Gastroesophageal sphincter (tissue), 4 donors: ENCODE results near the gene MS4A10. TPM values are rescaled to one million over a fixed set of nuclear protein-coding genes. Genes with fewer than 3 reads are reported as not detected.

Experiments used
- ATAC-seq: fragments of 150-250 bp; one replicate; pipeline ENCODE4 v1.9.1; 2016; ENCODE audit warnings: mild to moderate bottlenecking, moderate library complexity
- H3K27ac ChIP-seq, 4 donors: fragments of 200-600 bp; sonication (generic) in 3 of 4; 1 replicate in 3 of 4; 2 replicates in 1 of 4; pipeline ENCODE4 v1.5.1; 2016 to 2019
- H3K27me3 ChIP-seq: fragments of 200-600 bp; sonication (generic); one replicate; pipeline ENCODE4 v1.5.1; 2019
- H3K36me3 ChIP-seq, 2 donors: fragments of 200-600 bp; sonication (generic); one replicate each; pipeline ENCODE4 v1.5.1; 2019; ENCODE audit warnings: control low read depth in 1 of 2
- H3K4me1 ChIP-seq, 3 donors: fragments of 200-600 bp; sonication (generic); 1 replicate in 2 of 3; 2 replicates in 1 of 3; pipeline ENCODE4 v1.5.1; 2016 to 2019; ENCODE audit warnings: control low read depth in 2 of 3
- H3K4me3 ChIP-seq, 2 donors: fragments of 200-600 bp; sonication (generic); one replicate each; pipeline ENCODE4 v1.5.1; 2019; ENCODE audit warnings: mild to moderate bottlenecking in 1 of 2, moderate library complexity in 1 of 2
- H3K9me3 ChIP-seq, 3 donors: fragments of 200-600 bp; sonication (generic); one replicate each; pipeline ENCODE4 v1.5.1; 2017 to 2019; ENCODE audit warnings: control low read depth in 2 of 3
- EP300 ChIP-seq: sonication (generic); formaldehyde crosslinking; IDR thresholded peaks from one replicate; pipeline ENCODE4 v1.6.1; 2017; ENCODE audit warnings: antibody characterized with exemption, mild to moderate bottlenecking
- POLR2A ChIP-seq, 2 donors: fragments of 450-650 bp; IDR thresholded peaks; one replicate each; pipeline ENCODE4 v1.6.1; 2017; ENCODE audit warnings: antibody characterized with exemption in 2 of 2, mild to moderate bottlenecking in 2 of 2, moderate library complexity in 1 of 2
- POLR2AphosphoS5 ChIP-seq: sonication (generic); formaldehyde crosslinking; IDR thresholded peaks from one replicate; pipeline ENCODE4 v1.6.1; 2017; ENCODE audit warnings: antibody characterized with exemption
- WGBS, 2 donors: methylation state at CpG; one replicate each; pipeline ENCODE4 v1.1.5; 2018; ENCODE audit warnings: low coverage in 1 of 2; 5-methylcytosine and 5-hydroxymethylcytosine counted together
- total RNA-seq, 4 donors: library from RNA; depleted of rRNA; stranded (reverse); fragments of >200 nt; gene quantifications; one replicate each; pipeline ENCODE4 v1.1.0, GENCODE V29; 2016
- TF ChIP-seq, protein P1 (sequence below), 4 experiments: fragments of 200-600 bp in 2 of 4; fragments of 450-650 bp in 2 of 4; sonication (generic) in 1 of 4; IDR thresholded peaks; one replicate each; pipeline ENCODE4 v1.5.1; 2017 to 2019; ENCODE audit warnings: antibody characterized with exemption in 4 of 4, mild to moderate bottlenecking in 2 of 4, moderate library complexity in 2 of 4

Gene MS4A10
- total RNA-seq, 4 donors from 2014 or later: not detected

DNA sequence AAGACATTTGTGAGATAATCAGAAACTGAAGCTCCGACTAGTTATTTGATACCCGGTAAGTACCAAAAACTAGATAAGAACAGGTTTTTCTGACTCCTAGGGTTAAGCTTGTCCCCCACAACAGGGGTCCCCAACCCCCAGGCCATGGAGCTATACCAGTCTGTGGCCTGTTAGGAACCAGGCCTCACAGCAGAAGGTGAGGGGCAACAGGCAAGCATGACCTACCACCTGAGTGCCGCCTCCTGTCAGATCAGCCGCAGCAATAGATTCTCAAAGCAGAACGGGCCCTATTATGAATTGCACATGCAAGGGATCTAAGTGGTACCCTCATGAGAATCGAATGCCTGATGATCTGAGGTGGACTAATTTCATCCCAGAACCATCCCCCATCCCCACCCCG lies 1.2 kb upstream of the MS4A10 start:
- Histone ChIP-seq H3K27ac (no peak overlapping the region), H3K36me3 (no peaks in the 10 kb centered on the region), H3K4me3 (no peak overlapping the region), H3K9me3 (no peaks in the 10 kb centered on the region), H3K4me1 (peaks cover 2 to 31% (median 9%) of the 10 kb centered on the region in 3 donors), H3K27me3 (no peaks in the 10 kb centered on the region)
- TF ChIP-seq POLR2A (IDR thresholded peaks at IDR 0.05): no peak
- TF ChIP-seq EP300: no peak
- TF ChIP-seq, protein P1, sequence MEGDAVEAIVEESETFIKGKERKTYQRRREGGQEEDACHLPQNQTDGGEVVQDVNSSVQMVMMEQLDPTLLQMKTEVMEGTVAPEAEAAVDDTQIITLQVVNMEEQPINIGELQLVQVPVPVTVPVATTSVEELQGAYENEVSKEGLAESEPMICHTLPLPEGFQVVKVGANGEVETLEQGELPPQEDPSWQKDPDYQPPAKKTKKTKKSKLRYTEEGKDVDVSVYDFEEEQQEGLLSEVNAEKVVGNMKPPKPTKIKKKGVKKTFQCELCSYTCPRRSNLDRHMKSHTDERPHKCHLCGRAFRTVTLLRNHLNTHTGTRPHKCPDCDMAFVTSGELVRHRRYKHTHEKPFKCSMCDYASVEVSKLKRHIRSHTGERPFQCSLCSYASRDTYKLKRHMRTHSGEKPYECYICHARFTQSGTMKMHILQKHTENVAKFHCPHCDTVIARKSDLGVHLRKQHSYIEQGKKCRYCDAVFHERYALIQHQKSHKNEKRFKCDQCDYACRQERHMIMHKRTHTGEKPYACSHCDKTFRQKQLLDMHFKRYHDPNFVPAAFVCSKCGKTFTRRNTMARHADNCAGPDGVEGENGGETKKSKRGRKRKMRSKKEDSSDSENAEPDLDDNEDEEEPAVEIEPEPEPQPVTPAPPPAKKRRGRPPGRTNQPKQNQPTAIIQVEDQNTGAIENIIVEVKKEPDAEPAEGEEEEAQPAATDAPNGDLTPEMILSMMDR (IDR thresholded peaks at IDR 0.05): no peak
- no peak for TF ChIP-seq POLR2AphosphoS5
- no peak for ATAC-seq
- WGBS, 2 donors: 92 to 100% methylated on average over 1 to 2 of the region's 7 CpGs

DNA sequence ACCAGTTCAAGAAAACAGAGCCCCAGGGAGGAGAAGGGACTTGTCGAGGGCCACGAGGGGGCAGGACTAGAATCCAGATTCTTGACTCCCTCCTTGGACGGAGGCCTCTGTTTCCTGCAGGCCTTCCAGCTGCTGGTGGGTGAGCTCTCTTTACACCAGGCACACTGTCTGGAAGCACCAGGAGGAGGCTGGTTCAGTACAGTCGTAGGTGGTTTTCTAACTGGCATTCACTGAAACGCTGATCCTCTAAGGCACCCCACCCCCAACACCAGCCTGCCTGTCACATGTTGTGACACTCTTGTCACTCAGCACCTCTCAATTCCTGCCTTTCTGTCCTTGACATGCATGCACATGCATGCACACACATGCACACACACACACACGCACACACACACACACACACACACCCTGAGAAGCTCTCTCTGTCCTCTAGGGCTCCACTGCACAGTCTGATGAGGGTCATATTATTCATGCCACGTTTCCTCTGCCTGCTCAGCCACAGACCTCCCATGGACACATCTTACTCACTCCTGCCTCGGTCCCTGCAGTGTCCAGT lies 751 bp downstream of the MS4A10 start:
- H3K36me3 ChIP-seq: no peaks in the 10 kb centered on the region
- no peak for TF ChIP-seq EP300
- TF ChIP-seq, protein P1 (IDR thresholded peaks at IDR 0.05): no peak
- TF ChIP-seq POLR2AphosphoS5: no peak
- TF ChIP-seq POLR2A (IDR thresholded peaks at IDR 0.05): no peak
- no peaks in the 10 kb centered on the region for H3K9me3 ChIP-seq
- H3K27ac ChIP-seq: no peak overlapping the region
- 47% methylated on average over 7 of the region's 8 CpGs; no CpG with 5 or more reads in 1 of the 2 donors for WGBS, 2 donors
- ATAC-seq: no peak
- H3K4me1 ChIP-seq: peaks cover 2 to 31% (median 9%) of the 10 kb centered on the region in 3 donors
- H3K4me3 ChIP-seq: no peak overlapping the region
- H3K27me3 ChIP-seq: no peaks in the 10 kb centered on the region

DNA sequence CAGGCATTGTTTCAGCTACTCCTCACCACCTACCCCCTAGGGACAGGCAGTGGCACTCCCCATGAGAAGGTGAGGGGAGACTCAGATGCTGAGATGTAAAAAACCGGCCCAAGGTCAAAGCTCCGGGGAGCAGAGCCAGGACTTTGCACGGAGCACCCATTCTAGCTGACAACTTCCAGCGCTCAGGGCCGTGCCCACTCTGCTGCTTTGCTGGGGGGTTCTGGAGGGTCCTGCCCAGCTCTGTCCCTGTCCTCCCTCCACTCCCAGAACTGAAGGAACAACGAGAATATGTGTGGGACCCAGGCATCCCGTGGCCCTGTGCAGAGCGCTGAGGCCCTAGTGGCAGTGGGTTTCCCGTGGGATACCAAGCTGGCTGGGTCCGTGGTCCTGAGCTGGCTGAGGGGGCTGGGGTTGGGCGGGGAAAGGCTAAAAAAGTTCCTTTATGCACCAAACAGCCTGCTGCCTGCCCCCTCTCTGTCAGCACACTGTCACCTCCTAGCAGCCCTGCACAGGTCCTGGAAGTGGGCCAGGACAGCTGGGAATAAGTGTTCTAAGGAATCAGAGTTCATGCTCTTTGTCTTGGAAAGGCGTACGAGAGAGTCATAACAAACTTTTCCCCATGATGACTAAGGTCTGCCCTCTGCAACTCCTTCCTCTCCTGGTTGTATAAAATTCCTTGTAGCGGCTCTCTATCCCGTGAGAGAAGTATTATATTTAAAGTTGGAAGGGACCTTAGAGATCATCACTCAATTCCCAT lies 1.9 kb downstream of the MS4A10 start:
- Histone ChIP-seq H3K36me3 (no peaks in the 10 kb centered on the region), H3K4me1 (peaks cover 2 to 31% (median 9%) of the 10 kb centered on the region in 3 donors), H3K27ac (peak overlapping the region in 2 of 4 donors; percentile 46 to 57), H3K27me3 (no peaks in the 10 kb centered on the region), H3K9me3 (no peaks in the 10 kb centered on the region), H3K4me3 (no peak overlapping the region)
- ATAC-seq: peak; percentile 73
- no peak for TF ChIP-seq EP300
- TF ChIP-seq POLR2AphosphoS5: peak; percentile 74
- WGBS, 2 donors: 24% methylated on average over 8 of the region's 15 CpGs; no CpG with 5 or more reads in 1 of the 2 donors

DNA sequence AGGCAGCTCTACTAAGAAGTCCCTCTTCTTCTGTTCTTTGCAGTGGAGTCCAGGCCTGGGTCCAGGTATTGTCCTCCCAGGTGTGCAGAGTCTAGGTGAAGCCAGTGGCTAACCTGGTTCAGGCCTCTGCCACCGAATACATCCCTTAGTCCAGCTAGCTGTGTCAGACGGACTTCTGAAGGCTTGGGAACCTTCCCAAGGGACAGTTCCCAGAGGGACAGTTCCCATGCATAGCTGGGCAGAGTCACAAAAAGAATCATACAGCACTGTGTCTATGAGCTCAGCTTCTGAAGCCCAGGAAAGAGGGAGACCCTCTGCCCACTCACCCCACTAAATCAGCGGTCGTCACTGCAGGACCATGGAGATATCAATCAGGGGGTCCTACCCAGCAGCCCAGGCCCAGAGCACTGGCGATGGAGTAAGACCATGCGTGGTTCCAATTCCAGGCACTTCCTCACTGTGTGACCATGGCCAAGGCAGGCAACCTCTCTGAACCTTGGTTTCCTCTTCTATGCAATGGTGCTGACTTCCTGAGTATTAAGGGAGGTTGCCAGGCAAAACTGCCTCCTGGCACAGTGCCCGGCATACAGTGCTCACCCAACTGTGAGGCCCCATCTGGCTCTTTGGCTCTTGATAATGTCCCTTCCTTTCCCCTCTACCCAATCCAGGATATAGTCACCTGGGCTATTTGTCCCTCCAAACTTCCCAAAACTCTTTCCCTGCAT lies 3.4 kb downstream of the MS4A10 start:
- Histone ChIP-seq H3K27ac (no peak overlapping the region), H3K9me3 (no peaks in the 10 kb centered on the region), H3K4me1 (peaks cover 2 to 31% (median 9%) of the 10 kb centered on the region in 3 donors), H3K4me3 (no peak overlapping the region), H3K36me3 (no peaks in the 10 kb centered on the region), H3K27me3 (no peaks in the 10 kb centered on the region)
- TF ChIP-seq, protein P1 (IDR thresholded peaks at IDR 0.05): no peak
- TF ChIP-seq POLR2A (IDR thresholded peaks at IDR 0.05): no peak
- no peak for TF ChIP-seq EP300
- no peak for TF ChIP-seq POLR2AphosphoS5
- WGBS, 2 donors: 90 to 100% methylated on average over 1 of the region's 7 CpGs
- no peak for ATAC-seq

DNA sequence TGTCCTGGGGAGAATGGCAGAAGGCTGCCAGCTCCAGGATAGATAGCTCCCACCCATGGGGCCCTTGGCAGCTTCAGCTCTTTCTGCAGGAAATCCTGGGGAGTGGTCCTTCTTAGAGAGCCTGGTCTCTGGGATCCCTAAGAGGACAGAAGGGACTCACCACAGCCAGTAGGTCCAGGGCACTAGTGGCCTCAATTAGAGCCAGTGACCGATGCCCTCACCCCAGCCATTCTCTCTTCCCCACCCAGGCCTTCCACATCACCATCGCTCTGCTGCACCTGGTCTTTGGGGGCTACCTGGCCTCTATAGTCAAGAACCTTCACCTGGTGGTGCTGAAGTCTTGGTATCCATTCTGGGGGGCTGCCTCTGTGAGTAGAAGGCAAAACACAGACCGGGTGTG lies 5.6 kb downstream of the MS4A10 start:
- Histone ChIP-seq H3K4me1 (peaks cover 2 to 20% (median 9%) of the 10 kb centered on the region in 3 donors), H3K4me3 (no peak overlapping the region), H3K27me3 (no peaks in the 10 kb centered on the region), H3K9me3 (no peaks in the 10 kb centered on the region), H3K27ac (no peak overlapping the region), H3K36me3 (no peaks in the 10 kb centered on the region)
- ATAC-seq: no peak
- TF ChIP-seq POLR2AphosphoS5 (no peak), POLR2A (IDR thresholded peaks at IDR 0.05) (no peak), EP300 (no peak)
- TF ChIP-seq, protein P1 (IDR thresholded peaks at IDR 0.05): no peak
- 100% methylated on average over 1 of the region's 3 CpGs; no CpG with 5 or more reads in 1 of the 2 donors for WGBS, 2 donors
